ENCODE measurements around the gene ZDHHC5. TPM values are rescaled to one million over a fixed set of nuclear protein-coding genes. Genes with fewer than 3 reads are reported as not detected.
A peak's percentile ranks its signal among the peaks of the same experiment; 100 is the strongest.

The ZDHHC5 gene
- total RNA-seq, 1 experiment from 2014 or later, result 51.6 TPM

- ATAC-seq (no peak; the same call in 1 of the 2 replicates), DNase-seq (ENCODE audit: low spot score) (peak; percentile 40)
- Mint-ChIP-seq H3K27me3 (ENCODE audit: low read depth) (peaks cover 52% of the 10 kb centered on the region), H3K4me1 (peaks cover 81% of the 10 kb centered on the region), H3K36me3 (no peaks in the 10 kb centered on the region), H3K27ac (0 out of 2 replicates have a peak overlapping the region, but pooled peaks have one; percentile 18), H3K4me3 (peak overlapping the region; percentile 80), H3K9me3 (no peaks in the 10 kb centered on the region)
- CTCF ChIA-PET, result interaction anchor here (0.8 to 2.8 kb wide), 4 partner anchors 9 to 155 kb away, joined by 3 to 17 read pairs (median 4); partner anchors contain the start of gene UBE2L6
- POLR2A ChIA-PET, result interaction anchor here (0.6 to 4.2 kb wide), 8 partner anchors 9 to 92 kb away, joined by 3 to 47 read pairs (median 3); partner anchors contain the start of genes SELENOH and UBE2L6
- TF ChIP-seq TEAD4 (CRISPR knock-in tag; IDR thresholded peaks at IDR 0.05) (no peak), ERG (CRISPR knock-in tag; IDR thresholded peaks at IDR 0.05) (peak; percentile 96), ZNF671 (CRISPR knock-in tag; IDR thresholded peaks at IDR 0.05) (peak; percentile 93), AFF4 (CRISPR knock-in tag; IDR thresholded peaks at IDR 0.05; ENCODE audit: borderline replicate concordance) (no peak), GTF2I (CRISPR knock-in tag; conservative IDR thresholded peaks at IDR 0.05) (no peak), USF1 (CRISPR knock-in tag; IDR thresholded peaks at IDR 0.05) (no peak), CREM (CRISPR knock-in tag; IDR thresholded peaks at IDR 0.05) (peak; percentile 52; the same call in 1 of the 2 replicates), NFATC4 (CRISPR knock-in tag; IDR thresholded peaks at IDR 0.05) (peak; percentile 93), ARID4B (CRISPR knock-in tag; IDR thresholded peaks at IDR 0.05; ENCODE audit: borderline replicate concordance) (0 out of 2 replicates have a peak, but pooled peaks have one; percentile 49), TP53 (CRISPR knock-in tag; IDR thresholded peaks at IDR 0.05) (no peak), ATF6 (CRISPR knock-in tag; IDR thresholded peaks at IDR 0.05) (no peak), CDX4 (CRISPR knock-in tag; IDR thresholded peaks at IDR 0.05; ENCODE audit: borderline replicate concordance) (peak; percentile 69; the same call in 1 of the 2 replicates), MAX (CRISPR knock-in tag; IDR thresholded peaks at IDR 0.05) (no peak), ATF1 (CRISPR knock-in tag; IDR thresholded peaks at IDR 0.05) (0 out of 2 replicates have a peak, but pooled peaks have one; percentile 27), ZBTB21 (CRISPR knock-in tag; IDR thresholded peaks at IDR 0.05; ENCODE audit: borderline replicate concordance) (0 out of 2 replicates have a peak, but pooled peaks have one; percentile 28), ZMAT4 (CRISPR knock-in tag; IDR thresholded peaks at IDR 0.05) (peak; percentile 97), SMAD4 (CRISPR knock-in tag; IDR thresholded peaks at IDR 0.05) (0 out of 2 replicates have a peak, but pooled peaks have one; percentile 51), AR (CRISPR knock-in tag; IDR thresholded peaks at IDR 0.05) (peak; percentile 98)
Measured at GRCh38 chr11:57648801-57649735, 18.8 kb upstream of the ZDHHC5 start.

Data from WTC11 (cell line).